ENCODE results near the gene POLR2J2. TPM values are rescaled to one million over a fixed set of nuclear protein-coding genes. Genes with fewer than 3 reads are reported as not detected.
"Not testable (repeated sequence)": the region's sequence is repeated elsewhere in the genome, so short reads cannot be mapped to it uniquely, and the experiment has no call there.

The POLR2J2 gene
- total and polyA plus RNA-seq, 7 donors: 1.3 to 5.0 (median 1.9) TPM

- intact Hi-C loops (cut with DNase I); H3K27me3 ChIP-seq (ENCODE audit: insufficient read depth in 3 of 3, low read length in 2 of 3); H3K4me1 ChIP-seq; H3K4me3 ChIP-seq; H3K27ac ChIP-seq; DNase-seq; H3K36me3 ChIP-seq (ENCODE audit: insufficient read depth in 1 of 2, low read depth in 1 of 2); ATAC-seq; H3K9me3 ChIP-seq: not testable (repeated sequence)
- 50 to 71% (median 68%) methylated on average over 1 of the region's 3 CpGs for WGBS, 3 donors
Measured at GRCh38 chr7:102695033-102695552, 23.6 kb upstream of the POLR2J2 start.

GRCh38 chr7:102694008-102694407 lies 22.5 kb upstream of the POLR2J2 start:
- H3K27ac ChIP-seq; H3K4me3 ChIP-seq; intact Hi-C loops (cut with DNase I); H3K36me3 ChIP-seq (ENCODE audit: insufficient read depth in 1 of 2, low read depth in 1 of 2); H3K27me3 ChIP-seq (ENCODE audit: insufficient read depth in 3 of 3, low read length in 2 of 3); H3K4me1 ChIP-seq; H3K9me3 ChIP-seq; DNase-seq; ATAC-seq: not testable (repeated sequence)
- WGBS, 3 donors: 34 to 47% (median 35%) methylated on average over 2 of the region's 2 CpGs

- not testable (repeated sequence) for DNase-seq, ATAC-seq
- 92 to 96% (median 92%) methylated on average over 4 of the region's 6 CpGs for WGBS, 3 donors
Measured at GRCh38 chr7:102690602-102691001, 19.1 kb upstream of the POLR2J2 start.

GRCh38 chr7:102689436-102690282 lies 18.2 kb upstream of the POLR2J2 start:
- WGBS, 3 donors: 75 to 81% methylated on average over 8 to 18 of the region's 74 CpGs; no CpG with 5 or more reads in 1 of the 3 donors
- H3K27ac ChIP-seq; H3K4me1 ChIP-seq; intact Hi-C loops (cut with DNase I); H3K27me3 ChIP-seq (ENCODE audit: insufficient read depth in 3 of 3, low read length in 2 of 3); H3K4me3 ChIP-seq; H3K36me3 ChIP-seq (ENCODE audit: insufficient read depth in 1 of 2, low read depth in 1 of 2); DNase-seq; H3K9me3 ChIP-seq: not testable (repeated sequence)
- ATAC-seq: peak in 1 of 4 donors; percentile 16

More at GRCh38 chr7:102690602-102691001, 19.1 kb upstream of the POLR2J2 start:
- H3K36me3 ChIP-seq (ENCODE audit: insufficient read depth in 1 of 2, low read depth in 1 of 2); H3K27ac ChIP-seq; H3K9me3 ChIP-seq; H3K4me1 ChIP-seq; H3K27me3 ChIP-seq (ENCODE audit: insufficient read depth in 3 of 3, low read length in 2 of 3); H3K4me3 ChIP-seq; intact Hi-C loops (cut with DNase I): not testable (repeated sequence)

GRCh38 chr7:102688299-102689036 lies 17.0 kb upstream of the POLR2J2 start:
- intact Hi-C loops (cut with DNase I); DNase-seq; H3K9me3 ChIP-seq; H3K27me3 ChIP-seq (ENCODE audit: insufficient read depth in 3 of 3, low read length in 2 of 3); H3K4me3 ChIP-seq; H3K36me3 ChIP-seq (ENCODE audit: insufficient read depth in 1 of 2, low read depth in 1 of 2); H3K27ac ChIP-seq; H3K4me1 ChIP-seq: not testable (repeated sequence)
- WGBS, 3 donors: no CpG with 5 or more reads among the region's 37 CpGs
- ATAC-seq: peak; percentile 93 to 94 (median 94)

GRCh38 chr7:102682560-102682959 lies 11.1 kb upstream of the POLR2J2 start:
- DNase-seq, ATAC-seq: not testable (repeated sequence)
- WGBS, 3 donors: no CpG with 5 or more reads among the region's 5 CpGs

GRCh38 chr7:102680780-102681179 lies 9.3 kb upstream of the POLR2J2 start:
- ATAC-seq: peak; percentile 48 to 75 (median 58)
- H3K27me3 ChIP-seq (ENCODE audit: insufficient read depth in 3 of 3, low read length in 2 of 3); H3K36me3 ChIP-seq (ENCODE audit: insufficient read depth in 1 of 2, low read depth in 1 of 2); H3K4me3 ChIP-seq; H3K4me1 ChIP-seq; intact Hi-C loops (cut with DNase I); H3K27ac ChIP-seq; DNase-seq; H3K9me3 ChIP-seq: not testable (repeated sequence)
- WGBS, 3 donors: no CpG with 5 or more reads among the region's 5 CpGs

More at GRCh38 chr7:102682560-102682959, 11.1 kb upstream of the POLR2J2 start:
- intact Hi-C loops (cut with DNase I); H3K27me3 ChIP-seq (ENCODE audit: insufficient read depth in 3 of 3, low read length in 2 of 3); H3K4me3 ChIP-seq; H3K4me1 ChIP-seq; H3K9me3 ChIP-seq; H3K27ac ChIP-seq; H3K36me3 ChIP-seq (ENCODE audit: insufficient read depth in 1 of 2, low read depth in 1 of 2): not testable (repeated sequence)

GRCh38 chr7:102675545-102675944 lies 4.1 kb upstream of the POLR2J2 start:
- intact Hi-C loops (cut with DNase I); DNase-seq; H3K4me3 ChIP-seq; H3K27me3 ChIP-seq (ENCODE audit: insufficient read depth in 3 of 3, low read length in 2 of 3); H3K9me3 ChIP-seq; H3K36me3 ChIP-seq (ENCODE audit: insufficient read depth in 1 of 2, low read depth in 1 of 2); H3K4me1 ChIP-seq; H3K27ac ChIP-seq; ATAC-seq: not testable (repeated sequence)
- 75 to 89% (median 83%) methylated on average over 1 of the region's 2 CpGs for WGBS, 3 donors

- not testable (repeated sequence) for H3K27ac ChIP-seq
Measured at GRCh38 chr7:102673447-102674067, 2.1 kb upstream of the POLR2J2 start.

GRCh38 chr7:102671956-102672307 lies 469 bp upstream of the POLR2J2 start:
- intact Hi-C loops (cut with DNase I); H3K9me3 ChIP-seq; H3K4me3 ChIP-seq; H3K36me3 ChIP-seq (ENCODE audit: insufficient read depth in 1 of 2, low read depth in 1 of 2); DNase-seq; H3K27me3 ChIP-seq (ENCODE audit: insufficient read depth in 3 of 3, low read length in 2 of 3); H3K4me1 ChIP-seq; H3K27ac ChIP-seq: not testable (repeated sequence)
- ATAC-seq: peak in 3 of 4 donors; percentile 22 to 29 (median 24)
- WGBS, 3 donors: no CpG with 5 or more reads among the region's 9 CpGs

More at GRCh38 chr7:102673447-102674067, 2.1 kb upstream of the POLR2J2 start:
- H3K4me3 ChIP-seq; DNase-seq; H3K9me3 ChIP-seq; intact Hi-C loops (cut with DNase I); H3K36me3 ChIP-seq (ENCODE audit: insufficient read depth in 1 of 2, low read depth in 1 of 2); H3K27me3 ChIP-seq (ENCODE audit: insufficient read depth in 3 of 3, low read length in 2 of 3); H3K4me1 ChIP-seq: not testable (repeated sequence)
- WGBS, 3 donors: no CpG with 5 or more reads among the region's 9 CpGs
- peak; percentile 52 to 71 (median 67) for ATAC-seq

GRCh38 chr7:102667523-102667922 lies 3.9 kb downstream of the POLR2J2 start:
- DNase-seq; H3K9me3 ChIP-seq; H3K36me3 ChIP-seq (ENCODE audit: insufficient read depth in 1 of 2, low read depth in 1 of 2); H3K4me3 ChIP-seq; H3K4me1 ChIP-seq; H3K27me3 ChIP-seq (ENCODE audit: insufficient read depth in 3 of 3, low read length in 2 of 3); intact Hi-C loops (cut with DNase I); H3K27ac ChIP-seq: not testable (repeated sequence)
- WGBS, 3 donors: 66 to 95% (median 77%) methylated on average over 7 to 8 of the region's 14 CpGs
- ATAC-seq: peak in 2 of 4 donors; percentile 25 to 51

All from psoas muscle (tissue), 8 donors.